HFFc6 (cell line): Measurements from ENCODE around the gene CCNF. TPM values are rescaled to one million over a fixed set of nuclear protein-coding genes. Genes with fewer than 3 reads are reported as not detected.

ENCODE experiments used
- DNase-seq: peaks from one replicate; pipeline ENCODE4 v3.0.0-alpha.2; 2018
- H3K27ac Mint-ChIP-seq: 2 replicates; pipeline ENCODE4 v1.8.0; 2020; ENCODE audit warnings: mild to moderate bottlenecking, mixed read lengths
- H3K27me3 Mint-ChIP-seq: 2 replicates; pipeline ENCODE4 v1.8.0; 2021; ENCODE audit warnings: mild to moderate bottlenecking, moderate library complexity, mixed read lengths; ENCODE audit not compliant: insufficient read depth
- H3K36me3 Mint-ChIP-seq: 2 replicates; pipeline ENCODE4 v1.8.0; 2021; ENCODE audit warnings: low read depth, mixed read lengths
- H3K4me1 Mint-ChIP-seq: 2 replicates; pipeline ENCODE4 v1.8.0; 2020; ENCODE audit warnings: low read depth, mixed read lengths
- H3K4me3 Mint-ChIP-seq: 2 replicates; pipeline ENCODE4 v1.8.0; 2020; ENCODE audit warnings: mild to moderate bottlenecking, moderate library complexity, mixed read lengths
- H3K9me3 Mint-ChIP-seq: 2 replicates; pipeline ENCODE4 v1.8.0; 2020; ENCODE audit warnings: mild to moderate bottlenecking, mixed read lengths
- microRNA-seq: library from miRNA; unstranded; fragments of <30 nt; microRNA quantifications from one replicate; pipeline ENCODE4, GENCODE V29; 2019
- total RNA-seq, 6 experiments: library from RNA; stranded (reverse); fragmentation: NEBNext Ultra II Directional; extraction: Animal tissue kit (Norgen Biotek cat#: 25700); gene quantifications; 2 replicates in 1 of 6; 3 replicates in 5 of 6; pipeline ENCODE4 v1.2.3, GENCODE V29; 2021
- TF ChIP-seq, protein P1 (sequence below): fragments of 200-600 bp; sonication (generic); IDR thresholded peaks from 2 replicates; pipeline ENCODE4 v1.5.0; 2021; ENCODE audit warnings: antibody characterized with exemption, mild to moderate bottlenecking

The CCNF gene
- total RNA-seq, 6 experiments from 2014 or later: 10.9 to 22.3 (median 19.8) TPM

DNA sequence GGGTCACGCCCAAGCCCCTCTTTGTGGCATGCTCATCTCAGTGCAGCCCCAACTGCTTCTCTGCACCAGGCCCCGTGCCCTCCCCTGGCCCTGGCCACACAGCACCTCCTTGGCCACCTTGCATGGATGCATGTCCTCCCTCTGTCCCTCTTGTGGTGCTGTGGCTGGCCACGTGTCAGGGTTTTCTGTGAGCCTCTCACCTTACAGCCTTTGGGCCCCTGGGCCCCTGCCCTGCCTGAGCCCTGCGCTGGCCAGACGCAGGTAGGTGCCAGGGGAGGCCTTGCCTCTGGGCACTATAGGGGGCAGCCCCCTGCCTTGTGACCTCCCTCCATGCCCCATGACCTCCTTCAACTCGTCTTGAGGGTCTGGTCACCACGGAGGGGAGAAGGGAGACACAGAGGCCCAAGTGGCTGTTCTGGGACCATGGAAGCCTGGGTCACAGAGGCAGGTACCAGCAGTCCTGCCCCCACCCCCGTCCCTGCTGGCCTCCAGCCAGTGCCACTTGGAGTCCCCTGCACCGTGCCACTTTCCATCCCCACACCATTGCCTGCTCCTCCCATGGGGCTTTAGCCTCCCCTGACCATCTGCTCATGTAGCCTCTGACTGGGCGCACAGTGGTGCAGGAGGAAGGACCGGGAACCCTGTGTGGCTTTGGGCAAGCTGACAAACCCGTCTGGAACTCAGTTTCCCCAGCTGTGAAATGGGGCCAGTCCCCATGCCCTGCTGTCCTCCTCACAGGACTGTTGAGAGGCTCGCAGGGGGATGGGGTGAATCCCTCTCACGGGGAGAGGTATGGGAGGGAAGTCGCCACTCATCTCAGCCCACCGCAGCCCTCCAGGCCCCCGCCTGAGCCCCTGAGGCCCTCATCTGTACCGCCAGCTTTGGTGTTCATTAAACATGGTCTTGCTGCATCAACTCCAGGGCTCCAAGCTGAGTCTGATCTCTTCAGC, 73.0 kb downstream of the CCNF start:
- Mint-ChIP-seq H3K4me1 (peaks cover 5% of the 10 kb centered on the region; the same call in 1 of the 2 replicates), H3K27ac (no peak overlapping the region), H3K36me3 (no peaks in the 10 kb centered on the region; the same call in 1 of the 2 replicates), H3K9me3 (no peaks in the 10 kb centered on the region), H3K4me3 (no peak overlapping the region), H3K27me3 (no peaks in the 10 kb centered on the region)
- TF ChIP-seq, protein P1, sequence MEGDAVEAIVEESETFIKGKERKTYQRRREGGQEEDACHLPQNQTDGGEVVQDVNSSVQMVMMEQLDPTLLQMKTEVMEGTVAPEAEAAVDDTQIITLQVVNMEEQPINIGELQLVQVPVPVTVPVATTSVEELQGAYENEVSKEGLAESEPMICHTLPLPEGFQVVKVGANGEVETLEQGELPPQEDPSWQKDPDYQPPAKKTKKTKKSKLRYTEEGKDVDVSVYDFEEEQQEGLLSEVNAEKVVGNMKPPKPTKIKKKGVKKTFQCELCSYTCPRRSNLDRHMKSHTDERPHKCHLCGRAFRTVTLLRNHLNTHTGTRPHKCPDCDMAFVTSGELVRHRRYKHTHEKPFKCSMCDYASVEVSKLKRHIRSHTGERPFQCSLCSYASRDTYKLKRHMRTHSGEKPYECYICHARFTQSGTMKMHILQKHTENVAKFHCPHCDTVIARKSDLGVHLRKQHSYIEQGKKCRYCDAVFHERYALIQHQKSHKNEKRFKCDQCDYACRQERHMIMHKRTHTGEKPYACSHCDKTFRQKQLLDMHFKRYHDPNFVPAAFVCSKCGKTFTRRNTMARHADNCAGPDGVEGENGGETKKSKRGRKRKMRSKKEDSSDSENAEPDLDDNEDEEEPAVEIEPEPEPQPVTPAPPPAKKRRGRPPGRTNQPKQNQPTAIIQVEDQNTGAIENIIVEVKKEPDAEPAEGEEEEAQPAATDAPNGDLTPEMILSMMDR: no peak
- no peak for DNase-seq

DNA sequence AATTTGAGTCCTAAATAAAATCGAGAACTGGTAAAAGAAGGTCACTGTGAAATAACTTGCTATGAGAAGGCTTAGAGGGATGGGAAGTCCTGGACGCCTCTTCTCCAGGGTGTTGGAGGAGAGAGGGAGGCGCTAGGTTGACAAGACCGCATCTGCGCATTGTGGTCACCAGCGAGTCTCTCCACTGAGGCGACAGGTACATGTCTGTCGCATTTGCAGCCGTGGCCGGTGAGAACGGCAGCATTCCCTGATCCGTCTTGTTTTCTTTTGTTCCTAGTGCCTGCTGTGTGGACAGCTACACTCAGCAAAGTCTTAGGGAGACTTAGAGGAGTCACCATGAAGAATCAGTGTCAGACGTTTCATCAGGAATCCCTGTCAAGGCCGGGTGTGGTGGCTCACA, 76.4 kb downstream of the CCNF start:
- H3K4me3 Mint-ChIP-seq: no peak overlapping the region
- no peak for DNase-seq
- TF ChIP-seq, protein P1: no peak
- H3K9me3 Mint-ChIP-seq: no peaks in the 10 kb centered on the region
- H3K27me3 Mint-ChIP-seq: no peaks in the 10 kb centered on the region
- H3K4me1 Mint-ChIP-seq: peaks cover 5% of the 10 kb centered on the region; the same call in 1 of the 2 replicates
- H3K27ac Mint-ChIP-seq: no peak overlapping the region
- H3K36me3 Mint-ChIP-seq: no peaks in the 10 kb centered on the region

DNA sequence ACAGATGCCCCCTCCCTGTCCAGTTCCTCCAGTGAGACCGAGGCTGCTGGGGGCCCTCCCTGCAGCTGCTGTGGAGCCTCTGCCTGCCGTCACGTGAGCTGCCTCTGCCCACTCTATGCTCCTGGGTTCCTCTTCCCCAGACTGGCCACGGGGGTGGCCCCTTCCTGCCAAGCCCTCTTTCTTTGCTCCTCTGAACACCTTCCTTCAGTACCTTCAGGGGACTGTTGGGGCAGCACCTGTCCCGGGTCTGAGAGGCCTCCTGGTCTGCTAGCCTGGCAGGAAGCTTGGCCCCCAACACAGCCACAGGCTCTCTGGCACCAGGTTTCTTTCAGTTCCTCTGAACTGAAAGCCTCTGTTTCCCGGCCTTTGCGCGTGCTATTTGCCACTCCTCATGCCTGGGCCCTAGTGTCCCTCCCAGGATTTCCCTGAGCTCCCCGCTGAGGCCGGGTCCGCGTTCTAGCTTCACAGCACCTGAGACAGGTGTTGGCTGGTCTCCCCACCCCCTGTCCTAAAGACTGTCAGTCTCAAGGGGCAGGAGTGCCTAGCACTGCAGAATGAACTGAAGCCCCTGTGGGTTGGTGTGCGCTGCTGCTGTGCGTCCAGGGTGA, 77.9 kb downstream of the CCNF start:
- no peak for DNase-seq
- H3K36me3 Mint-ChIP-seq: no peaks in the 10 kb centered on the region
- no peak overlapping the region for H3K27ac Mint-ChIP-seq
- TF ChIP-seq, protein P1: no peak
- H3K4me3 Mint-ChIP-seq: no peak overlapping the region
- H3K9me3 Mint-ChIP-seq: no peaks in the 10 kb centered on the region
- peaks cover 18% of the 10 kb centered on the region for H3K4me1 Mint-ChIP-seq
- no peaks in the 10 kb centered on the region for H3K27me3 Mint-ChIP-seq

DNA sequence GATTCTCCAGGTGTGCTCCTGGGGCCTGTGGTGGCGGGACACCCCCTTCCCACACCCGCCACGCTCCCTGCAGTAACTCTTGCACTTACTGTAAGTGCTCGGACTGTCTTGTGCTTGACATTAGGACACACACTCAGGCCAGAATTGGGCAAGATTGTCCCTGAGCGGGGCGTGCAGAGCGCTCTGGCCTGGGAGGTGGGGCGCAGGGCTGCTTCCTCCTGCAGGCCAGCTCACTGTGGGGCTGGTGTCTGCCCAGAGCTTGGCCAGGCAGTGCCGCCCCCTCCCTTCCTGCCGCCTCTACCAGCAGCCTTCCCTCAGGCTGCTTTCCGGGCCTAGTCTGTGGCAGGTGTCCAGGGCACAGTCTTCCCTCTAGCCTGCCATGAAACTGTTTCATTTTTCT, 78.4 kb downstream of the CCNF start:
- Mint-ChIP-seq H3K36me3 (no peaks in the 10 kb centered on the region), H3K27me3 (no peaks in the 10 kb centered on the region), H3K27ac (no peak overlapping the region), H3K9me3 (no peaks in the 10 kb centered on the region), H3K4me3 (no peak overlapping the region), H3K4me1 (peaks cover 21% of the 10 kb centered on the region)
- TF ChIP-seq, protein P1: no peak
- no peak for DNase-seq

Small RNA genes within 50 kb of the gene (microRNA-seq; reads per million reads assigned to microRNA genes)
- gene MIR6767: not detected
- gene MIR6768: not detected

Other genes with a start within 250 kb of the CCNF start
- gene CASKIN1, start 232.8 kb upstream of the CCNF start, total RNA-seq: under 1 TPM; 0.06 to 0.56 (median 0.11) TPM
- gene MLST8, start 224.0 kb upstream of the CCNF start, total RNA-seq: 10 to 100 TPM; 32.7 to 39.4 (median 37.5) TPM
- 1 to 10 TPM; 1.1 to 2.6 (median 1.8) TPM for gene BRICD5, start 218.6 kb upstream of the CCNF start, total RNA-seq
- gene PGP, start 214.6 kb upstream of the CCNF start, total RNA-seq: 10 to 100 TPM; 12.8 to 17.8 (median 15.1) TPM
- gene E4F1, start 205.9 kb upstream of the CCNF start, total RNA-seq: 10 to 100 TPM; 15.8 to 19.8 (median 16.7) TPM
- gene DNASE1L2, start 193.0 kb upstream of the CCNF start, total RNA-seq: 1 to 10 TPM in 4 of 6 experiments, under 1 TPM in 2; 0.82 to 1.5 (median 1.1) TPM
- 10 to 100 TPM; 30.3 to 47.8 (median 35.4) TPM for gene ECI1, start 177.9 kb upstream of the CCNF start, total RNA-seq
- 100 to 1,000 TPM; 127 to 163 (median 140) TPM for gene RNPS1, start 161.3 kb upstream of the CCNF start, total RNA-seq
- 1 to 10 TPM; 1.9 to 3.6 (median 2.4) TPM for gene ABCA3, start 88.7 kb upstream of the CCNF start, total RNA-seq
- gene TEDC2, start 30.7 kb downstream of the CCNF start, total RNA-seq: 1 to 10 TPM; 3.6 to 8.3 (median 8.0) TPM
- gene NTN3, start 41.9 kb downstream of the CCNF start, total RNA-seq: under 1 TPM; 0.22 to 0.47 (median 0.33) TPM
- 10 to 100 TPM; 15.8 to 30.3 (median 19.0) TPM for gene TBC1D24, start 45.7 kb downstream of the CCNF start, total RNA-seq
- 100 to 1,000 TPM; 303 to 341 (median 309) TPM for gene ATP6V0C, start 84.5 kb downstream of the CCNF start, total RNA-seq
- gene AMDHD2, start 90.9 kb downstream of the CCNF start, total RNA-seq: 10 to 100 TPM; 15.6 to 19.3 (median 18.6) TPM
- not detected for gene CEMP1, start 102.0 kb downstream of the CCNF start, total RNA-seq
- 10 to 100 TPM; 34.2 to 43.8 (median 37.0) TPM for gene PDPK1, start 108.6 kb downstream of the CCNF start, total RNA-seq